Keratinocyte (primary cell): Measurements from ENCODE around the gene B9D1. TPM values are rescaled to one million over a fixed set of nuclear protein-coding genes. Genes with fewer than 3 reads are reported as not detected.

Experiments
- DNase-seq: peaks from one replicate; pipeline ENCODE4 v3.0.0-alpha.2; 2011; ENCODE audit warnings: low read depth, missing footprints, low spot score
- FAIRE-seq: peaks from 2 replicates; lab custom pipeline; 2011; peaks lifted over from hg19 to GRCh38; lab: Jason Lieb, UNC
- H2AFZ ChIP-seq: 2 replicates; pipeline ENCODE4 v1.6.0; 2012; ENCODE audit warnings: low read length, control low read depth, inconsistent platforms; ENCODE audit not compliant: control insufficient read depth
- H3K27ac ChIP-seq: 2 replicates; pipeline ENCODE4 v1.5.1; 2011; ENCODE audit warnings: low read length; ENCODE audit not compliant: control insufficient read depth, insufficient read depth
- H3K27me3 ChIP-seq: 3 replicates; pipeline ENCODE4 v1.6.0; 2011; ENCODE audit warnings: low read length; ENCODE audit not compliant: control insufficient read depth, insufficient read depth; ENCODE audit errors: extremely low read depth
- H3K36me3 ChIP-seq, 2 experiments: 2 replicates in 1 of 2; 3 replicates in 1 of 2; pipeline ENCODE4 v1.5.1; 2011; ENCODE audit warnings: low read length in 2 of 2, mild to moderate bottlenecking in 1 of 2; ENCODE audit not compliant: control insufficient read depth in 2 of 2, insufficient read depth in 2 of 2; ENCODE audit errors: extremely low read depth in 1 of 2
- H3K4me1 ChIP-seq: 3 replicates; pipeline ENCODE4 v1.5.1; 2011; ENCODE audit warnings: low read length; ENCODE audit not compliant: control insufficient read depth, insufficient read depth; ENCODE audit errors: extremely low read depth
- H3K4me2 ChIP-seq: 3 replicates; pipeline ENCODE4 v1.6.0; 2011; ENCODE audit warnings: low read depth, low read length; ENCODE audit not compliant: control insufficient read depth, insufficient read depth; ENCODE audit errors: extremely low read depth
- H3K4me3 ChIP-seq, 3 experiments: fragments of 200-600 bp in 1 of 3; sonication (generic) in 1 of 3; 2 replicates in 2 of 3; 3 replicates in 1 of 3; pipeline ENCODE4 v1.5.1; 2011 to 2016; ENCODE audit warnings: low read length in 3 of 3, mild to moderate bottlenecking in 3 of 3, control low read depth in 2 of 3, inconsistent platforms in 1 of 3, low read depth in 1 of 3, mixed read lengths in 1 of 3, mixed run types in 1 of 3, moderate library complexity in 1 of 3; ENCODE audit not compliant: control insufficient read depth in 2 of 3, insufficient read depth in 2 of 3; ENCODE audit errors: extremely low read depth in 1 of 3
- H3K79me2 ChIP-seq: 2 replicates; pipeline ENCODE4 v1.6.0; 2012; ENCODE audit warnings: low read length; ENCODE audit not compliant: control insufficient read depth, insufficient read depth
- H3K9ac ChIP-seq: 3 replicates; pipeline ENCODE4 v1.6.0; 2011; ENCODE audit warnings: low read length; ENCODE audit not compliant: control insufficient read depth, insufficient read depth; ENCODE audit errors: extremely low read depth
- H3K9me1 ChIP-seq: 3 replicates; pipeline ENCODE4 v1.6.0; 2011; ENCODE audit warnings: low read length; ENCODE audit not compliant: control insufficient read depth, insufficient read depth; ENCODE audit errors: extremely low read depth
- H3K9me3 ChIP-seq: 2 replicates; pipeline ENCODE4 v1.5.1; 2012; ENCODE audit warnings: low read depth, low read length; ENCODE audit not compliant: control insufficient read depth
- H4K20me1 ChIP-seq: 3 replicates; pipeline ENCODE4 v1.6.0; 2011; ENCODE audit warnings: low read length; ENCODE audit not compliant: control insufficient read depth, insufficient read depth; ENCODE audit errors: extremely low read depth
- EZH2 ChIP-seq: IDR thresholded peaks from one replicate; pipeline ENCODE4 v1.6.1; 2012; ENCODE audit warnings: inconsistent platforms, mild to moderate bottlenecking, low read length, moderate library complexity
- dilution Hi-C: fragments of 300-500 bp; cut with MboI; formaldehyde crosslinking; loops from one replicate; pipeline ENCODE4 v1.7.0; 2020; ENCODE audit warnings: low sequenced_read_pairs; ENCODE audit not compliant: extremely low pct_ligation_motif_present
- polyA minus RNA-seq, 3 experiments: library from RNA; depleted of rRNA, polyadenylated mRNA; stranded (reverse); fragments of >200 nt; gene quantifications; 1 replicate in 1 of 3; 2 replicates in 1 of 3; 3 replicates in 1 of 3; pipeline ENCODE4 v1.2.3, GENCODE V29; 2011
- polyA plus RNA-seq, 5 experiments: library from polyadenylated mRNA; depleted of rRNA in 3 of 5; stranded (reverse) in 3 of 5; stranded (forward) in 1 of 5; unstranded in 1 of 5; fragments of >200 nt; gene quantifications; 1 replicate in 1 of 5; 2 replicates in 3 of 5; 3 replicates in 1 of 5; pipeline versions ENCODE4 v1.2.1 to v1.2.3, GENCODE V29; 2011 to 2012; ENCODE audit warnings: missing spikeins in 2 of 5, low read depth in 1 of 5, low replicate concordance in 1 of 5
- TF ChIP-seq, protein P1 (sequence below), 3 experiments: IDR thresholded peaks in 1 of 3; conservative IDR thresholded peaks in 1 of 3; optimal IDR thresholded peaks in 1 of 3; 2 replicates in 2 of 3; 3 replicates in 1 of 3; pipeline versions ENCODE3 to v1.5.1; 2011; ENCODE audit warnings: low read length in 3 of 3, mild to moderate bottlenecking in 3 of 3, moderate library complexity in 2 of 3, control low read depth in 1 of 3, inconsistent platforms in 1 of 3; ENCODE audit not compliant: insufficient read depth in 2 of 3; ENCODE audit errors: extremely low read depth in 1 of 3

The B9D1 gene, protein sequence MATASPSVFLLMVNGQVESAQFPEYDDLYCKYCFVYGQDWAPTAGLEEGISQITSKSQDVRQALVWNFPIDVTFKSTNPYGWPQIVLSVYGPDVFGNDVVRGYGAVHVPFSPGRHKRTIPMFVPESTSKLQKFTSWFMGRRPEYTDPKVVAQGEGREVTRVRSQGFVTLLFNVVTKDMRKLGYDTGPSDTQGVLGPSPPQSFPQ
- 27.1 to 31.7 TPM (median 30.3 TPM) in 3 replicates for polyA plus RNA-seq
- polyA plus RNA-seq (2011; ENCODE audit: low read depth), result 2.7 TPM
- 21.7 and 33.7 TPM in 2 replicates for polyA plus RNA-seq (2011; cell fraction: cytosol; rRNA removed)
- polyA plus RNA-seq (2011; cell fraction: nucleus; rRNA removed), result 17.1 and 23.4 TPM in 2 replicates
- polyA plus RNA-seq (2012; ENCODE audit: low replicate concordance), result 8.4 and 21.4 TPM in 2 replicates
- 14.9 to 31.9 TPM (median 26.9 TPM) in 3 replicates for polyA minus RNA-seq
- 18.2 TPM for polyA minus RNA-seq (2011; cell fraction: cytosol; rRNA and poly(A)+ RNA removed)
- 8.0 and 8.7 TPM in 2 replicates for polyA minus RNA-seq (2011; cell fraction: nucleus; rRNA and poly(A)+ RNA removed)

DNA sequence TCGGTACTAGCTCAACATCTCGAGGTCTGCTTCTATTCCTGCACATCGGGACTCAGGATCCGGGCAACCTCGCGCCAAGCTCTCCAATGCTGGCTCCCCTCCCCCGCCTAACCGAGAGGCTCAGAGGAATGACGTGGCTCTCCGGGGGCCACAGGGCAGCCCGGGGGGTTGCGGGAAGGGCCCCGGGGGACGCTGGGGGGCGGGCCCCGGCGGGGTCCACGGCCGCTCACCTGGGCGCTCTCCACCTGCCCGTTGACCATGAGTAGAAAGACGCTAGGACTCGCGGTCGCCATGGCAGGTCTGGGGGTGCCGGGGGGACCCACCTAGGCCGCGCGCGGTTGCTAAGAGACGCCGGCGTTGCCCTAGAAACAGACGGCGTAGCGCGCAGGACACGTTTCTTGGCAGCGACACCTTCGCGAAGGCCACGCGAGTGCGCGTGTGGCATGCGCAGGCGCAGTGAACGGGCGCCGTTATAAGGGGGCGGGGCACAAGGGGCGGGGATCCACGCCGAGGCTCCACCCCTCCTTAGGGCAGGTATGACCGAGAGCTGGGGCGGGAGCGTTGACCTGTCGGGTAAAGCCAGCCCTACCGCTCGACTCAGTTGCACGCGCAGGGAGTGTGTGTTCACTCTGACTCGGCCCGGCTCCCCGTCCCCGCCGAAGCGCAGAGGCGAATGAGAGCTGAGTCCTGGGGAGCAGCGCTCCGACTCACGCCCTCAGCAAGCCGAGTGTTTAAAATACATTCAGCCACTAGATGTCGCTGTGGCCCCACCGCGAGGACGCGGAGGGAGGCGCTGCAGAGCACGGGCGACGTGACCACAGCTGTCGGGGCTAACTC, at the start of gene B9D1:
Gene B9D1, minus strand, starts transcription at position 447 of the 837 bp plus-strand sequence. Its CDS starts 154 bp downstream, at position 293.
- FAIRE-seq, result peak; percentile 88
- Histone ChIP-seq H3K79me2 (peaks cover 2% of the 10 kb centered on the region), H3K4me2 (peak within 1 kb of the TSS; percentile 88), H3K27ac (peak within 1 kb of the TSS; percentile 79), H2AFZ (peak within 1 kb of the TSS; percentile 99), H3K4me3 (peak within 1 kb of the TSS; percentile 68 to 90 (median 85)), H4K20me1 (no peaks in the 10 kb centered on the region), H3K9me1 (no peaks in the 10 kb centered on the region), H3K27me3 (no peaks in the 10 kb centered on the region), H3K9ac (peak within 1 kb of the TSS; percentile 85), H3K36me3 (peaks cover 0 to 5% of the 10 kb centered on the region in 2 experiments), H3K4me1 (peaks cover 12% of the 10 kb centered on the region), H3K9me3 (no peaks in the 10 kb centered on the region)
- TF ChIP-seq, protein P1, sequence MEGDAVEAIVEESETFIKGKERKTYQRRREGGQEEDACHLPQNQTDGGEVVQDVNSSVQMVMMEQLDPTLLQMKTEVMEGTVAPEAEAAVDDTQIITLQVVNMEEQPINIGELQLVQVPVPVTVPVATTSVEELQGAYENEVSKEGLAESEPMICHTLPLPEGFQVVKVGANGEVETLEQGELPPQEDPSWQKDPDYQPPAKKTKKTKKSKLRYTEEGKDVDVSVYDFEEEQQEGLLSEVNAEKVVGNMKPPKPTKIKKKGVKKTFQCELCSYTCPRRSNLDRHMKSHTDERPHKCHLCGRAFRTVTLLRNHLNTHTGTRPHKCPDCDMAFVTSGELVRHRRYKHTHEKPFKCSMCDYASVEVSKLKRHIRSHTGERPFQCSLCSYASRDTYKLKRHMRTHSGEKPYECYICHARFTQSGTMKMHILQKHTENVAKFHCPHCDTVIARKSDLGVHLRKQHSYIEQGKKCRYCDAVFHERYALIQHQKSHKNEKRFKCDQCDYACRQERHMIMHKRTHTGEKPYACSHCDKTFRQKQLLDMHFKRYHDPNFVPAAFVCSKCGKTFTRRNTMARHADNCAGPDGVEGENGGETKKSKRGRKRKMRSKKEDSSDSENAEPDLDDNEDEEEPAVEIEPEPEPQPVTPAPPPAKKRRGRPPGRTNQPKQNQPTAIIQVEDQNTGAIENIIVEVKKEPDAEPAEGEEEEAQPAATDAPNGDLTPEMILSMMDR (optimal IDR thresholded peaks at IDR 0.05 in 1 of 3, IDR thresholded peaks at IDR 0.05 in 1 of 3, conservative IDR thresholded peaks at IDR 0.05 in 1 of 3; ENCODE audit: extremely low read depth in 1 of 3, insufficient read depth in 2 of 3, low read length in 3 of 3), result peak; percentile 88 to 99 (median 98)
- TF ChIP-seq EZH2, result no peak
- dilution Hi-C loops, result loop anchor here (5.0 to 25.0 kb wide), 2 partner anchors 95 to 300 kb away; no protein-coding TSS in a partner anchor
- DNase-seq, result peak; percentile 68

DNA sequence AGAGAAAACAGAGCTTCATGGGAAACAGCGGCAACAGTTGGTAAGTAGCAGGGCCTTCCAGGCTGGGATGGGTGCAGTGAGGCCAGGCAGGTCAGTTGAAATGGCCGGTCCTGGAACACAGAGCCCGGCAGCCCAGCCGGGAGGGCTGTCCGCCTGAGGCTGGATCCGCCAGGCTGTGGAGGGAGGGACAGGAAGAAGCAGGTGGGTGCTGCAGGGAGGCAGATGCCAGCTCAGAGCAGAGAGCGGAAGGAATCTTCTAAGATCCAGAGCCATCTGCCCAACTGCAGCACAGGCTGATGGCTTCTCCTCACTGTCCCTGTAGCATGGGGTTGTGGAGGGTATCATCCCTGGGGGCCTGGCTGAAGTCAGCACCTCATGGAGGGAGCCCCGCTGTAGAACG, 49.1 kb upstream of the B9D1 start:
- H4K20me1 ChIP-seq, result no peaks in the 10 kb centered on the region
- H3K27ac ChIP-seq, result no peak overlapping the region
- H3K9ac ChIP-seq, result no peak overlapping the region
- H3K9me3 ChIP-seq, result no peaks in the 10 kb centered on the region
- TF ChIP-seq, protein P1 (optimal IDR thresholded peaks at IDR 0.05 in 1 of 3, IDR thresholded peaks at IDR 0.05 in 1 of 3, conservative IDR thresholded peaks at IDR 0.05 in 1 of 3; ENCODE audit: extremely low read depth in 1 of 3, insufficient read depth in 2 of 3, low read length in 3 of 3), result no peak
- TF ChIP-seq EZH2, result no peak
- H3K79me2 ChIP-seq, result no peaks in the 10 kb centered on the region
- H3K4me2 ChIP-seq, result no peak overlapping the region
- H3K27me3 ChIP-seq, result peaks cover 11% of the 10 kb centered on the region
- no peak overlapping the region for H2AFZ ChIP-seq
- H3K4me1 ChIP-seq, result peaks cover 14% of the 10 kb centered on the region
- dilution Hi-C loops, result no loop called here
- no peak overlapping the region for H3K4me3 ChIP-seq
- H3K36me3 ChIP-seq, result no peaks in the 10 kb centered on the region
- FAIRE-seq (no peak), DNase-seq (no peak)
- H3K9me1 ChIP-seq, result peaks cover 2% of the 10 kb centered on the region
